Endometrial microvascular endothelial cells (primary cell): ENCODE data around the gene FYCO1. TPM values are rescaled to one million over a fixed set of nuclear protein-coding genes. Genes with fewer than 3 reads are reported as not detected.

Source experiments
- in situ Hi-C: cut with HindIII; loops from 2 replicates; pipeline ENCODE4 v1.10.0; 2017; ENCODE audit warnings: low sequenced_read_pairs, low pct_unique_long_range_greater_than_20kb; ENCODE audit errors: inconsistent ontology term
- total RNA-seq: library from RNA; depleted of rRNA; stranded (reverse); fragments of >200 nt; gene quantifications from one replicate; pipeline ENCODE4 v1.2.3, GENCODE V29; 2015; ENCODE audit errors: inconsistent ontology term

FYCO1 gene
- total RNA-seq, 1 donor from 2014 or later = 13.4 TPM

DNA sequence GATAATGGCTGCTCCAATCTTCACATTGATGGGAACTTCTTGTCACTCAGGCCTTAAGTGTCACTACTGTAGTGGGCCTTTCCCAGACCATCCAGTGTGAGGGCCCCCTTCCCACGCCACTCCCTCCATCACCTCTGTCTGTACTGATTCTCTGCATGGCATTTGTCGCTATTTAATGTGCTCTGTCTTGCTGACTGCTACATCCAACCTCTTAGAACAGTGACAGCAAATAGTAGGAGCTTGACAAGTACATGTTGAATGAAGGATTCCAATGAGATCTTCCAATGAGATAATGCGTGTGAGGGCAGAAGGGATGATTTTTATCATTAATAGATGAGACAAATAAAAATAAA, 114.9 kb downstream of the FYCO1 start:
- in situ Hi-C loops = no loop called here

- in situ Hi-C loops = no loop called here
Measured at GRCh38 chr3:45878124-45878523, 117.5 kb downstream of the FYCO1 start.

DNA sequence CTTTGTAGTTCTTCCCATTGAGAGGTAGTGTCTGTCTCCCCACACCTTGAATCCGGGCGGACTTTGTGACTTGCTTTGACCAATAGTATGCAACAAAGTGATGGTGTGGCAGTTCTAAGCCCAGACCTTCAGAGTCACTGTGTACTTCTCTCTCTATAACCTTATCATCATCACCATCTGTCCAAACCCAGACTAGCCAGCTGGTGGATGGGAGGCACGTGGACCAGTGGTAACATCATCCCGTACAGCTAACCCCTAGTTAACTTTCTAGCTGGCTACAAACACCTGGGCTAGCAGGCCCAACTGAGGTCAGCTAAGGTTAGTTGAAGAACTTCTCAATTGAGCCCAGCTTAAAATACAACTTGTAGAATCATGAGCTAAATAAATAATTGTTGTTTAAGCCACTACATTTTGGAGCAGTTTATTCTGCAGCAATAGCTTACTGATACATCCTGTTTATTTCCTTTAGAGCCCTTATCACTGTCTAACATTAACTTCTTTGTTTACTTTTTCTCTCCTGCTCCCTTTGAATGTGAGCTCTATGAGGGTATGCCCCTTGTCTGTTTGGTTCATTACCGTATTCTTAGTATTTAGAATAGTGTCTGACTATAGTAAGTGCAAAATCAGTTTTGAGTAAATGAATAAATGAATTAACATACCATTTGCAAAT, 120.8 kb downstream of the FYCO1 start:
- in situ Hi-C loops = no loop called here

DNA sequence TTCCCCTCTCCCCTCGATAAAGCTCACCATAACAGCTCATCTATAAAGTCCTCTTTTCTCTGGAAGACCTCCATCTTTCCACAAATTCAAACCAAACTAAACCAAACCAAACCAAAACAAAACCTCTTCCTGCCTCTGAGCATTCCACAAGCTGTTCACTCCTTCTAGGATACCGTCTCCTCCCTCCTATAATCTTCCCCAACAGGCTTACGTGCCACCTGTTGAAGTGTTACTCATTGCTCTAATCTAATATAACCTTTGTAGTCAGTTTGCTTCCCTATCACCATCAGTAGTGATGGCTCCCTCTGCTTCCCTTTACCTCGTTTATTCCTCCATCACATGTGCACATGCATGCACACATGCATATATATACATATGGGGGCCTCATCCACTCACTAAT, 122.0 kb downstream of the FYCO1 start:
- in situ Hi-C loops = no loop called here

GRCh38 chr3:45873036-45873435, 122.6 kb downstream of the FYCO1 start:
- in situ Hi-C loops = no loop called here

DNA sequence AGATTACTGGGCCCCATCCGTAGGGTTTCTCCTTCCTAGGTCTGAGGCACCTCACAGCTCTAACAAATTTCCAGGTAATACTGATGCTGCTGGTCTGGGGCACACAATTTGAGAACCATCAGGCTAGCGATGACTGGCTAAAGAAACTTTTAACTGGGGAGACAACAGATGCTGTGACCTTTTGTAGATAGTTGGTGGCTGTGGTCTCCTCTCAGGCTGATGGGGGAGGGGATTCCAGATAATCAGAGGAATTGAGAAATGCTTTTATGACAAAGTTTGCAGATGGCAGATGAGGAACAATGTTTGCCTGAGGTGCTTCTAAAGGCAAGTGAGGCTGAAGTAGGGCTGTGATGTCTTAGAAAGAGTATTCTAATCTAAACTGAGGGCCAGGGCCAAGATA, 123.1 kb downstream of the FYCO1 start:
- in situ Hi-C loops = no loop called here

- in situ Hi-C loops = no loop called here
Measured at GRCh38 chr3:45871780-45872179, 123.8 kb downstream of the FYCO1 start.

- in situ Hi-C loops = no loop called here
Measured at GRCh38 chr3:45870099-45870498, 125.5 kb downstream of the FYCO1 start.

- in situ Hi-C loops = no loop called here
Measured at GRCh38 chr3:45869638-45870037, 126.0 kb downstream of the FYCO1 start.

GRCh38 chr3:45868650-45869049, 127.0 kb downstream of the FYCO1 start:
- in situ Hi-C loops = no loop called here

- in situ Hi-C loops = no loop called here
Measured at GRCh38 chr3:45868213-45868612, 127.4 kb downstream of the FYCO1 start.

Other genes starting within 250 kb of the FYCO1 start
- not detected for gene SLC6A20, start 199.3 kb downstream of the FYCO1 start, total RNA-seq
- gene LZTFL1, start 153.7 kb downstream of the FYCO1 start, total RNA-seq = 4.5 TPM
- gene CCR9, start 109.3 kb downstream of the FYCO1 start, total RNA-seq = not detected
- not detected for gene CXCR6, start 52.4 kb downstream of the FYCO1 start, total RNA-seq
- not detected for gene XCR1, start 31.7 kb upstream of the FYCO1 start, total RNA-seq
- gene CCR1, start 212.5 kb upstream of the FYCO1 start, total RNA-seq = not detected
- gene CCR3, start 246.6 kb upstream of the FYCO1 start, total RNA-seq = not detected